ENCODE results near the gene TMEM190.
A peak's percentile ranks its signal among the peaks of the same experiment; 100 is the strongest.

TMEM190 gene

GRCh38 chr19:55369653-55370304, 6.8 kb upstream of the TMEM190 start:
- DNase-seq (ENCODE audit: insufficient read length, low spot score) (peak; percentile 83), FAIRE-seq (peak; percentile 44)

DNA sequence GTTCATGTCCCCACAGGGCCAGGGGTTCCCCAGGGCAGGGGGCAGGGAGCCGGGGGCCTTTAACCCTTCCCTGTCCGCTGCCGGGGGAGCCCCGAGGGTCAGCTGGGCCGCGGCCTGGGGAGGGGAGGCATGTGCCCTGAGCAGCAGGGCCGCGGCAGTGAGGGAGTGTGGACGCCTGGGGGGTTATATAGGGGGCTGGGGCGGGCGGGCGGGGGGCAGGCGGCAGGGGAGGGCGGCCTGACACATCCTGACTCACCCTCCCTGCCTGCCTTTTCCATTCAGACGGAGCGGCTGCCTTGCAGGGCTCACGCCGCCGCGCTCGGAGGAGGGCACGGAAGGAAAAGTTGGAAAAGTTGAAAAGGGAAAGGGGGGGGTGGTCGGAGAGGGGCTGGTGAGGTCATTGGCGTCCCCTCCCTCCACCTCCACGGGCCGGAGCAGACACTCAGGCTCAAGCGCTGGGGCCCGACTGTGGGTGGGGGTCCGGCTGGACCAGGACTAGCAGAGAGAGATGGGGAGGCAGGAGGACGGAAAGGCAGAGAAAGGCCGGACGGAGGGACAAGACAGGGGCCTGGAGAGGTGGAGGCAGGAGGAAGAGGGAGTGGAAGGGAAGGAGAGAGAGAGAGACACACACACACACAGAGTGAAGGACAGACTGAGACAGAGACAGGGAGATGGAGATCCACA, 6.2 kb upstream of the TMEM190 start, which contains the start of gene IL11:
Gene IL11, minus strand, starts transcription at position 159 of the 684 bp plus-strand sequence. Its CDS starts 153 bp downstream, at position 6.
- FAIRE-seq, result peak; percentile 85

GRCh38 chr19:55372316-55373081, 4.1 kb upstream of the TMEM190 start:
- DNase-seq (ENCODE audit: insufficient read length, low spot score), result peak; percentile 79
- peak; percentile 38 for FAIRE-seq

More for the DNA sequence above, 6.2 kb upstream of the TMEM190 start, which contains the start of gene IL11:
- DNase-seq (ENCODE audit: insufficient read length, low spot score), result peak; percentile 72

DNA sequence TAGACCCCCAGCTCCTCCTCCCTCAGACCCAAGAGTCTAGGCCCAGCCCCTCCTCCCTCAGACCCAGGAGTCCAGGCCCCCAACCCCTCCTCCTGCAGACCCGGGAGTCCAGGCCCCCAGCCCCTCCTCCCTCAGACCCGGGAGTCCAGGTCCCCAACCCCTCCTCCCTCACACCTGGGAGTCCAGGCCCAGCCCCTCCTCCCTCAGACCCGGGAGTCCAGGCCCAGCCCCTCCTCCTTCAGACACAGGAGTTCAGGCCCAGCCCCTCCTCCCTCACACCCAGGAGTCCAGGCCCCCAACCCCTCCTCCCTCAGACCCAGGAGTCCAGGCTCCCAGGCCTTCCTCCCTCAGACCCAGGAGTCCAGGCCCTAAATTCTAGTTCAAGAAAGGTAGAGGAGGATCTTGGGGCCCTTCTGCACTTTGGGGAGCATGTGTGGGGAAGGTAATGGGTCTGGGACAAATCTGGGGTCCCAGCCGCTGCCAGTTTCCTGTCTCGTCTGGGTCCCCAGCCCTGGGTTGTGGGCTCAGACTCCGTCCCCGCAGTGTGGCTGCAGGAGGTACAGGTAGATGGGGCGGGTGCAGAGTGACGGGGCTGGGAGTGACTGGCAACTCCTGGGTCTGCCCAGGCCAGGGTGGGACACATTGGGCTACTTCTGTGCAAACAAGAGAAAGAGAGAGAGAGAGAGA, 3.2 kb upstream of the TMEM190 start:
- DNase-seq (ENCODE audit: insufficient read length, low spot score), result no peak
- FAIRE-seq, result no peak

GRCh38 chr19:55373993-55374757, 2.5 kb upstream of the TMEM190 start:
- DNase-seq (ENCODE audit: insufficient read length, low spot score) (peak; percentile 75), FAIRE-seq (peak; percentile 67)

- DNase-seq (ENCODE audit: insufficient read length, low spot score) (no peak), FAIRE-seq (no peak)
Observed at GRCh38 chr19:55377356-55378131, 918 bp downstream of the TMEM190 start.

DNA sequence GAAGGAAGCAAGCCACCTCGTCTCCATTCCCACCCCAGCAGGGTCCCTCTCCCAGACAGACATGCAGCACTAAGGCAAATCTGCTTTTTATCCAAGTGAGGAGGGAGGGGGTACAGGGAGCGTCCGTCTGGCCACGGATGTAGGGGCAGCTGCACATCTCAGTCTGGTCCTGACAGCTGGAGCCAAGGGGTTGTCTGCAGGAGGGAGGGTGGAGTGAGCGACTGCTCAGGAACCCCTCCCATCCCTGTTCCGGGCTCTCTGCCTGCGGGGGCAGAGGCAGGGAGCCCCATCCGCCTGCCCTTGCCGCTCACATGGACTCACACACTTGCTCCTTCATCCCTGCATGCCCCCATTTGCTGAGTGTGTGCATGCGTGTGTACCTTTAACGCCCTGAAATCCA, 2.5 kb downstream of the TMEM190 start:
- DNase-seq (ENCODE audit: insufficient read length, low spot score), result no peak
- FAIRE-seq, result no peak

DNA sequence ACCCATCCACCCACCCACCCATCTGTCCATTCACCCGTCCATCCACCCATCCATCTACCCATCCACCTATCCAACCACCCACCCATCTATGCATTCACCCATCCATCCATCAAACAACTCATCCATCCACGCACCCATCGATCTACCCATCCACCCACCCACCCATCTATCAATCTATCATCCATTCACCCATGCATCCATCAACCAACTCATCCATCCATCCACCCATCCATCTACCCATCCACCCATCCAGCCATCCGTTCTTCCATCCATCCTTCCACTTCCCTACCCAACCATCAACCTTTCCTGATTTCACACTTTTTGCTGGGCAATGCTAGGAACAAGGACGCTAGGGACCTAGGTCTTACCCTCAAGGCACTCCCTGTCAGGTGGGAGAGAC, 5.4 kb downstream of the TMEM190 start:
- DNase-seq (ENCODE audit: insufficient read length, low spot score), result no peak
- FAIRE-seq, result peak; percentile 48

DNA sequence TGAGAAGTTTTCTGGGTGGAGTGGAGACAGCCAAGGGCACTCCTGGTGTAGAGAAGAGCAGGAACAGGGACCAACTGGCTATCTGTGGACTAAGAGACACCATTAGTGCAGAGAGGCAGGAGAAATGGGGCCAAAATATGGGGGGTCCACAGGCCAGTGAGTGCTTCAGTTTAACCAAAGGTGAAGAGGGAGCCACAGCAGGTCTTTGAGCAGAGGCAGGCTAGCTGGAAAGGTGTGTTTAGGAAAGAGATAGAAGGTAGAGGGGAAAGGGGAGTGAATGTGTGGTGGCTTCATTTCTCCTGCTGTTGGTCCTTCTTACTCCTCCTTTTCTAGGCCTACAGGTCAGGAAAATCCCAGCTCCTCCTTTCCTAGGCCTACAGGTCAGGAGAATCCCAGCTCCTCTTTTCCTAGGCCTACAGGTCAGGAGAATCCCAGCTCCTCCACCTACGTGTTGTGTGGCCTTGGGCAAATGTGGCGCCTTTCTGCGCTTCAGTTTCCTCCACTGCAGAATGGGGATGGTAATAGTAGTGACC, 6.0 kb downstream of the TMEM190 start:
- no peak for DNase-seq (ENCODE audit: insufficient read length, low spot score)
- no peak for FAIRE-seq

GRCh38 chr19:55383279-55384130, 6.9 kb downstream of the TMEM190 start:
- DNase-seq (ENCODE audit: insufficient read length, low spot score), result no peak
- no peak for FAIRE-seq

DNA sequence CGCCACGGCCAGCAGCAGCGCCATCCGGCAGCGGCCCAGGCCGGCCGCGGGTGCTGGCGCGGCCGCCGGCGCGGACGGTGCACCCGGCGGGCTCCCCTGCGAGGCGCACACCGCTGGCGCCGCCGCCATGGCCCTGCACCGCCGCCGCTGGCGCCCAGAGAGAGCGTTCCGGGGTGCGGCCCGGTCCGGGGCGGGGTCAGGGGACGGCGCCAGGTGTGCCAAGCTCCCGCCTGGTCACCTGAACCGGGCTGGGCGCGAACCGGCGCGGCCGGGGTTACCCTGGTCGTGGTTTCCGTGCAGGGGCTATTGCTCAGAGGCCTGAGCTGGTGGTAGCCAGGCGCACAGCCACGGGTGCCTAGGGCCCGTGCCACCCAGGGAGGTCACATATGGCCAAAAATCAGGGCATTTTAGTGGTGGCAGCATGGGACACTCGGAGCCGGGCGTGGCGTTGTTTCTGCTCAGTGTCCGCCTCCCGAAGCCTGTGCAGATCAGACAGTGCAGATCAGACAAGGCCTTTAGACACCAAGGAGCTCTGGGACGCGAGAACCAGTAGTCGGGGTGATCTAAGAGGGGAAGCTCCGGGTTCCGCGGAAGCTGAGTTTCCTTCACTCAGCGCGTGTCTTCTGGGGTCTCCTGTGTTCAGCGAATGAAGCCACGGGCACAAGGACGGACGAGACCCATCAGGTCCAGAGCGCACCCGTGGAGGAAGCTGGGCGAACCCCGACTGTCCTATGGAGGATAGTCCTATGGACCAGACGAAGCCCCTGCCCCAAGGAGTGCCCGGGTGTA, 7.7 kb downstream of the TMEM190 start, which contains the start of gene TMEM238:
Gene TMEM238, minus strand, starts transcription at position 162 of the 789 bp plus-strand sequence. Its CDS starts 33 bp downstream, at position 129.
- no peak for FAIRE-seq
- DNase-seq (ENCODE audit: insufficient read length, low spot score), result no peak

DNA sequence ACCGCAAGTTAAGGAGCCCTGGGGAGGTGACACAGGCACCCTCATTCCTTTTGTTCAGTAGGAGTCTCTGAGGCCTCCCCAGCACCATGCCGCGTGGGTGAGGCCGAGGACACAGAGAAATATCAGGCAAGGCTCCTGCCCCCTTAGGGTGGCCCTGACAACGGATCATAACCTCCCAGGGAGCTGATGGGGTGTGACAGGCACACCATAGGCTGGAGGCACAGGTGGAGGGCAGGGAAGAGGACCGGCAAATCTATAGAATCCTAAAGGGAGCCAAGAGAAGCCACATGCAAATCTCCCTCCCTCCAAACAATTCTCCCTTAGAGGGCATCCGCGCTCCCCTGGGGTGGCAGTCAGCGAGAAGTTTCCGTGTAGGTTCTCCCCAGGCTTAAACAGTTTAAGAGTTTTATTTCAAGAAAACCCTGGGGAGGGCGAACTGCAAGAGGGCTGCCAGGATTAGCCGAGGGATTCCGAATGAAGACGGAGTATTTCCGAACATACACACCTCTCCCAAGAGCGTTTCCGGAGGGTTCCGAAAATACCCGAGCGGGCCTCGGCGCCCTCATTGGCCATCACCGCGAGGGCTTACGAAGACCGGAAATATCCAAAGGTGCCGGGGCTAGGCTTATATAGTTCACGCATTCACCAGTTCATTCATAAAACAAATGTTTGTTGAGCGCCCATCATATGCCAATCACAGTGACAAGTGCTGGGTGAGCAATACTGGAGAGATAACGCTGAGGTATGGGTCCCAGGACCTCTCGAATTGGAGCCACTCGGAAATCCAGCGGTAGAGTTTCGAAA, 8.5 kb downstream of the TMEM190 start:
- DNase-seq (ENCODE audit: insufficient read length, low spot score), result peak; percentile 92
- FAIRE-seq, result no peak

DNA sequence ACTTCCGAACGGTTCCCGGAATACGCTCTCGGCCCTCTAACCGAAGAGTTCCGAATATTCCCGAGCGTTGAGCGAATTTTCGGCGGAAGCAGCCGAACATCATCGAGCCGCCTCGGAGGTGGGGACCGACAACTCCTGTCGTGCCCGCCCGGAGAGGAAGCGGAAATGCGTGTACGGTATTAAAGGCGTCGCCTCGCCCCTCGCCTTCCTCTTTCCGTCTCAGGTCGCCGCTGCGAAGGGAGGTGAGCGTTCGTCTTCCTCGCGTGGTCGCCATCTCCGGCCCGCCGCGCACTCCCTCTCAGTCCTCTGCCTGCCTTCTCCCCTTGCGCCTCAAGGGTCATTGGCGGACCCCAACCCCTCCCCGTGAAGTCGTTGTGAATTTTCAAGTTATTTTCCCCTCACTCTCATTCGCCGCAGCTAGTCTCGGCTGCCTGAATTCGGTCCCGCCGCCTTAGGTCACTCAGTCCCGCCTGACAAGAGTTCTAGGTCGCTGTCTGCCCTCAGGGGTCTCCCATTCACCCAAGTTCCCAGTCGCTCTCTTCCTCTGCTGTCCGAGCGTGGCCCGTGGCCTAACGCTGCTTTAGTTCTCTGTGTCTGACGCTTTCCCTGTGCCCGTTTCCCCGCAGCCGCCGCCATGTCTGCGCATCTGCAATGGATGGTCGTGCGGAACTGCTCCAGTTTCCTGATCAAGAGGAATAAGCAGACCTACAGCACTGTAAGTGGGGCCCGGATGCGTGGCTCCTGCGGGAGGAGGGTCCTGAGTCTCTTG, 9.3 kb downstream of the TMEM190 start, which contains the start of gene RPL28:
Gene RPL28, plus strand, starts transcription at position 209 of the 769 bp plus-strand sequence. Its CDS starts 426 bp downstream, at position 635.
- DNase-seq (ENCODE audit: insufficient read length, low spot score) (peak; percentile 92), FAIRE-seq (peak; percentile 75)

DNA sequence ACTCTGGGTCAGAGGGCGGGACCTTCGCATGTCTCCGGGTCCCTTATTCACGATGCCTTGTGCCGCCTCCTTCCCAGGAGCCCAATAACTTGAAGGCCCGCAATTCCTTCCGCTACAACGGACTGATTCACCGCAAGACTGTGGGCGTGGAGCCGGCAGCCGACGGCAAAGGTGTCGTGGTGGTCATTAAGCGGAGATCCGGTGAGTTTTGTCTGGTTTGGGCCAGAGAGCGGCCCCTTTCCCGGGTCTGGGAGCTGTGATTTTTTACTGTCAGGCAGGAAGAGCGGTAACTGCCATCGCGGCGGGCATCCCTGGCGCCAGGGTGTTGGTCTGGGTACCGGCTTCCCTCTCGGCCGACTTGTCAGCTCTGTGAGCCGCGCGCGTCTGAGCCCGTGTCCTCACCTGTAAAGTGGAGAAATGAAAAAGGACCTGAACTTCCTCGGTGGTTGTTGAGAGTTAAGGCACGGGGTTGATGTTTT, 9.9 kb downstream of the TMEM190 start:
- DNase-seq (ENCODE audit: insufficient read length, low spot score) (no peak), FAIRE-seq (no peak)

- no peak for DNase-seq (ENCODE audit: insufficient read length, low spot score)
- no peak for FAIRE-seq
Observed at GRCh38 chr19:55387736-55388497, 11.3 kb downstream of the TMEM190 start.
